ENCODE measurements around the gene SEMA6C.

Gene SEMA6C

GRCh38 chr1:151156515-151156819 lies 10.0 kb upstream of the SEMA6C start, which contains the start of gene TNFAIP8L2:
TNFAIP8L2 (plus strand) TSS chr1:151156649; CDS start chr1:151158698, 2,049 bp downstream.
- H3K27ac ChIP-seq = peak within 1 kb of the TSS; percentile 2; the same call in 1 of the 2 replicates
- no peak for TF ChIP-seq CTCF (conservative IDR thresholded peaks at IDR 0.05)

- TF ChIP-seq CTCF (conservative IDR thresholded peaks at IDR 0.05) = no peak
- H3K27ac ChIP-seq = no peak overlapping the region
These were observed 1.2 kb upstream of the SEMA6C start for GRCh38 chr1:151147665-151148064.

GRCh38 chr1:151147132-151147503 lies 687 bp upstream of the SEMA6C start:
- H3K27ac ChIP-seq = peak overlapping the region; percentile 46; the same call in 1 of the 2 replicates
- TF ChIP-seq CTCF (conservative IDR thresholded peaks at IDR 0.05) = no peak

GRCh38 chr1:151146072-151146411 lies 389 bp downstream of the SEMA6C start:
- no peak for TF ChIP-seq CTCF (conservative IDR thresholded peaks at IDR 0.05)
- H3K27ac ChIP-seq = peak overlapping the region; percentile 46; the same call in 1 of the 2 replicates

- TF ChIP-seq CTCF (conservative IDR thresholded peaks at IDR 0.05) = no peak
- H3K27ac ChIP-seq = no peak overlapping the region
These were observed 943 bp downstream of the SEMA6C start for GRCh38 chr1:151145304-151146071.

GRCh38 chr1:151144474-151145303 lies 1.7 kb downstream of the SEMA6C start:
- H3K27ac ChIP-seq = no peak overlapping the region
- TF ChIP-seq CTCF (conservative IDR thresholded peaks at IDR 0.05) = no peak

- H3K27ac ChIP-seq = no peak overlapping the region
- TF ChIP-seq CTCF (conservative IDR thresholded peaks at IDR 0.05) = no peak
These were observed 2.4 kb downstream of the SEMA6C start for GRCh38 chr1:151143986-151144385.

Data from VCaP (cell line).